Measurements from ENCODE around the gene VSIG2. TPM values are rescaled to one million over a fixed set of nuclear protein-coding genes. Genes with fewer than 3 reads are reported as not detected.

VSIG2 gene
- total and polyA plus RNA-seq, 2 of the 4 experiments (the other 2 are of a cell fraction): not detected

GRCh38 chr11:124732230-124732629, 19.8 kb downstream of the VSIG2 start (continued):
- TF ChIP-seq RAD21 (IDR thresholded peaks at IDR 0.05; ENCODE audit: low read length) (no peak), CTCF (conservative IDR thresholded peaks at IDR 0.05; ENCODE audit: low read depth, low read length) (no peak)

GRCh38 chr11:124729571-124729970, 22.5 kb downstream of the VSIG2 start:
- no peak overlapping the region for H3K4me3 ChIP-seq (ENCODE audit: insufficient read depth, low read depth, low read length)
- WGBS, 2 experiments (ENCODE audit: extremely low coverage in 2 of 2, insufficient read length in 1 of 2): 60% methylated on average over 1 of the region's 4 CpGs; no CpG with 5 or more reads in 1 of the 2 experiments
- no peak overlapping the region for H4K91ac ChIP-seq (ENCODE audit: insufficient read depth, low read depth, low read length)
- no peak overlapping the region for H2BK15ac ChIP-seq (ENCODE audit: low read depth, low read length)
- no peak overlapping the region for H3K27ac ChIP-seq (ENCODE audit: insufficient read depth, low read length)
- no peaks in the 10 kb centered on the region for H4K20me1 ChIP-seq (ENCODE audit: insufficient read depth, low read length)
- in situ Hi-C loops (cut with MboI; ENCODE audit: low sequenced_read_pairs) (no loop called here), intact Hi-C loops (cut with micrococcal nuclease) (no loop called here), dilution Hi-C loops (cut with HindIII; ENCODE audit: low sequenced_read_pairs, unreplicated experiment) (no loop called here)
- no peaks in the 10 kb centered on the region for H3K79me1 ChIP-seq (ENCODE audit: low read depth in 1 of 2, low read length in 2 of 2)
- peaks cover 12% of the 10 kb centered on the region for H3K9me1 ChIP-seq (ENCODE audit: insufficient read depth, low read length)
- H2BK20ac ChIP-seq (ENCODE audit: low read depth, low read length): no peak overlapping the region
- H4K8ac ChIP-seq (ENCODE audit: low read depth in 2 of 2, low read length in 2 of 2): no peak overlapping the region
- no peak overlapping the region for H2AK5ac ChIP-seq (ENCODE audit: low read depth, low read length)
- peaks cover 7% of the 10 kb centered on the region; the same call in 1 of the 2 replicates for H3K27me3 ChIP-seq (ENCODE audit: control insufficient read depth, insufficient read depth, low read length)
- no peak overlapping the region for H3K14ac ChIP-seq (replicated peaks; ENCODE audit: low read depth, low read length)
- H3K4me1 ChIP-seq (ENCODE audit: control insufficient read depth, insufficient read depth, low read length): peaks cover 5% of the 10 kb centered on the region
- no peaks in the 10 kb centered on the region for H3K9me3 ChIP-seq (ENCODE audit: control insufficient read depth, insufficient read depth, low read length)
- ChIA-PET CTCF (no interaction called here), POLR2A (ENCODE audit: unreplicated experiment) (no interaction called here)
- no peak overlapping the region for H2BK120ac ChIP-seq (ENCODE audit: low read depth, low read length)
- no peak overlapping the region for H3K23ac ChIP-seq (ENCODE audit: low read depth, low read length)
- H2BK5ac ChIP-seq (ENCODE audit: low read depth, low read length, poor library complexity, severe bottlenecking): no peak overlapping the region
- TF ChIP-seq SMC3 (IDR thresholded peaks at IDR 0.05; ENCODE audit: low read depth, low read length) (no peak), ELK1 (IDR thresholded peaks at IDR 0.05; ENCODE audit: borderline replicate concordance, low read depth, low read length) (no peak), USF2 (IDR thresholded peaks at IDR 0.05; ENCODE audit: low read depth, low read length) (no peak), CHD1 (IDR thresholded peaks at IDR 0.05; ENCODE audit: low read depth, low read length) (no peak), RFX5 (IDR thresholded peaks at IDR 0.05; ENCODE audit: low read depth, low read length) (no peak), CEBPB (IDR thresholded peaks at IDR 0.05; ENCODE audit: low read depth, low read length) (no peak)
- no peak for DNase-seq
- no peak overlapping the region for H4K5ac ChIP-seq (ENCODE audit: low read depth, low read length)
- H2AK9ac ChIP-seq (replicated peaks; ENCODE audit: low read depth, low read length, poor library complexity): no peak overlapping the region
- no peak overlapping the region for H3K9ac ChIP-seq (ENCODE audit: low read depth, low read length)
- H3K56ac ChIP-seq (ENCODE audit: extremely low read depth, insufficient read depth, low read length): no peak overlapping the region
- no TSS peak for BruUV-seq (replicated peaks)
- ATAC-seq (ENCODE audit: low read depth): no peak
- no peak overlapping the region for H2AFZ ChIP-seq (replicated peaks; ENCODE audit: low read length, poor library complexity)
- no peak overlapping the region for H3K18ac ChIP-seq (ENCODE audit: low read depth, low read length)
- H3K36me3 ChIP-seq (ENCODE audit: control insufficient read depth, insufficient read depth, low read length): no peaks in the 10 kb centered on the region
- H3K4me2 ChIP-seq (ENCODE audit: low read depth, low read length): no peak overlapping the region
- no peak overlapping the region for H3K4ac ChIP-seq (ENCODE audit: low read depth, low read length)

All from IMR-90 (cell line).